ENCODE results near the gene RIN3. TPM values are rescaled to one million over a fixed set of nuclear protein-coding genes. Genes with fewer than 3 reads are reported as not detected.

RIN3 gene
- polyA plus RNA-seq, 3 donors = 42.8 to 144 (median 54.6) TPM

DNA sequence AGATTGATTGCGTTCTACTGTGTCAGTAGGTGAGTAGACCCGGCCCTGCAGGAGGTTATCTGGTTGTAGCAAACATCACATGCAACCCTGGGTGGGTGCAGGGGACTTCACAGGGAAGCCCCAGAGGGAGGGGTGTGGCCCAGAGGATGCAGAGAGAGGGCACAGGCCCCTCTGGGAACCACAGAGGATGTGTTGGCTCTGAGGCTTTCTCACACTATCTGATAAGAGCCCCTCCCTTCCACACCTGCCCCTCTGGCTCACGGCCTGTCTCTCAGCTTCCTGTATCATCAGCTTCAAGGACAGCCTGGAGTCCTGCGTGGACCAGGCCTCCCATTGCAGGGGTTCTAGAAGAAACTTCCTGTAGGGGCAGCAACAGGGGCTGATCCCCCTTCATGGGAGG is 101.9 kb downstream of the RIN3 start:
- Histone ChIP-seq H3K4me2 (replicated peaks; ENCODE audit: extremely low read depth, low read length, poor library complexity, severe bottlenecking) (no peak overlapping the region), H3K27ac (ENCODE audit: low read depth in 1 of 2, low read length in 2 of 2) (peak overlapping the region in 1 of 2 donors; percentile 31), H3K27me3 (ENCODE audit: control insufficient read depth in 2 of 2, insufficient read depth in 2 of 2, low read length in 2 of 2) (no peaks in the 10 kb centered on the region), H2AFZ (ENCODE audit: insufficient read depth, low read depth, low read length, poor library complexity, severe bottlenecking) (no peak overlapping the region), H3K36me3 (replicated peaks in 1 of 2; ENCODE audit: control insufficient read depth in 1 of 2, insufficient read depth in 2 of 2, low read length in 2 of 2) (peaks cover 30 to 84% of the 10 kb centered on the region in 2 donors), H3K9ac (ENCODE audit: insufficient read depth, low read length, poor library complexity, severe bottlenecking) (no peak overlapping the region), H3K79me2 (ENCODE audit: insufficient read depth, low read length) (peaks cover 11% of the 10 kb centered on the region), H3K4me3 (replicated peaks in 1 of 3; ENCODE audit: low read depth in 2 of 3, low read length in 3 of 3) (no peak overlapping the region), H4K20me1 (ENCODE audit: insufficient read depth, low read length) (peaks cover 84% of the 10 kb centered on the region), H3K4me1 (ENCODE audit: control insufficient read depth in 1 of 2, insufficient read depth in 2 of 2, low read length in 2 of 2) (peaks cover 16 to 21% of the 10 kb centered on the region in 2 donors), H3K9me3 (replicated peaks in 1 of 2; ENCODE audit: control insufficient read depth in 1 of 2, insufficient read depth in 1 of 2, low read length in 2 of 2) (no peaks in the 10 kb centered on the region)
- Mint-ChIP-seq H3K27me3 (ENCODE audit: low read depth in 3 of 3) (peaks cover 0 to 8% (median 2%) of the 10 kb centered on the region in 3 donors), H3K9me3 (peaks cover 0 to 6% (median 0%) of the 10 kb centered on the region in 7 donors), H3K4me1 (peaks cover 41% of the 10 kb centered on the region), H3K36me3 (peaks cover 55 to 66% of the 10 kb centered on the region in 2 donors), H3K4me3 (peak overlapping the region in 1 of 2 donors; percentile 1), H3K27ac (peak overlapping the region in 3 of 7 donors; percentile 2 to 82 (median 38))
- WGBS (ENCODE audit: insufficient coverage) = 8% methylated on average over 2 of the region's 4 CpGs
- no peak for DNase-seq
- intact Hi-C loops (cut with micrococcal nuclease) = no loop called here
- TF ChIP-seq, protein P1, sequence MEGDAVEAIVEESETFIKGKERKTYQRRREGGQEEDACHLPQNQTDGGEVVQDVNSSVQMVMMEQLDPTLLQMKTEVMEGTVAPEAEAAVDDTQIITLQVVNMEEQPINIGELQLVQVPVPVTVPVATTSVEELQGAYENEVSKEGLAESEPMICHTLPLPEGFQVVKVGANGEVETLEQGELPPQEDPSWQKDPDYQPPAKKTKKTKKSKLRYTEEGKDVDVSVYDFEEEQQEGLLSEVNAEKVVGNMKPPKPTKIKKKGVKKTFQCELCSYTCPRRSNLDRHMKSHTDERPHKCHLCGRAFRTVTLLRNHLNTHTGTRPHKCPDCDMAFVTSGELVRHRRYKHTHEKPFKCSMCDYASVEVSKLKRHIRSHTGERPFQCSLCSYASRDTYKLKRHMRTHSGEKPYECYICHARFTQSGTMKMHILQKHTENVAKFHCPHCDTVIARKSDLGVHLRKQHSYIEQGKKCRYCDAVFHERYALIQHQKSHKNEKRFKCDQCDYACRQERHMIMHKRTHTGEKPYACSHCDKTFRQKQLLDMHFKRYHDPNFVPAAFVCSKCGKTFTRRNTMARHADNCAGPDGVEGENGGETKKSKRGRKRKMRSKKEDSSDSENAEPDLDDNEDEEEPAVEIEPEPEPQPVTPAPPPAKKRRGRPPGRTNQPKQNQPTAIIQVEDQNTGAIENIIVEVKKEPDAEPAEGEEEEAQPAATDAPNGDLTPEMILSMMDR (IDR thresholded peaks at IDR 0.05) = no peak

DNA sequence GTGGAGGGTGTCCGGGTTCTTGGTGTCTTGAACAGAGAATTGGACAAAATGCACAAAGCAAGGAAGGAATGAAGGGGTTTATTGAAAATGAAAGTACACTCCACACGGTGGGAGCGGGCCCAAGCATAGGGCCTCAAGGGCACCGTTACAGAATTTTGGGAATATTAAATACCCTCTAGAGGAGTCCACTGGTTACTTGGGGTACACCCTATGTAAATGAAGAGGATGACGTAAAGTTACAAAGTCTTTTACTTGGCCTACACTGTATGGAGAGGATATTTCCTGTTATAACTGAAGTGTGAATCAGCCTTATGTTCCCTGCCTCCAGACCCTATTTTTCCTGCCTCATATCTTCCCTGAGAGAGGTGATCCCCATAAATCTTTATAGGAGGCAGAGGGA is 102.6 kb downstream of the RIN3 start:
- Mint-ChIP-seq H3K4me1 (peaks cover 34% of the 10 kb centered on the region), H3K4me3 (no peak overlapping the region), H3K9me3 (peaks cover under 1 to 11% (median 4%) of the 10 kb centered on the region in 7 donors), H3K36me3 (peaks cover 51 to 62% of the 10 kb centered on the region in 2 donors), H3K27me3 (ENCODE audit: low read depth in 3 of 3) (peaks cover 0 to 8% (median 2%) of the 10 kb centered on the region in 3 donors), H3K27ac (peak overlapping the region in 2 of 7 donors; percentile 53 to 82)
- no peak overlapping the region for H2AFZ ChIP-seq (ENCODE audit: insufficient read depth, low read depth, low read length, poor library complexity, severe bottlenecking)
- peaks cover under 1% of the 10 kb centered on the region in 2 donors for H3K9me3 ChIP-seq (replicated peaks in 1 of 2; ENCODE audit: control insufficient read depth in 1 of 2, insufficient read depth in 1 of 2, low read length in 2 of 2)
- peaks cover 6% of the 10 kb centered on the region for H3K79me2 ChIP-seq (ENCODE audit: insufficient read depth, low read length)
- TF ChIP-seq, protein P1 (IDR thresholded peaks at IDR 0.05) = no peak
- peaks cover 77% of the 10 kb centered on the region for H4K20me1 ChIP-seq (ENCODE audit: insufficient read depth, low read length)
- WGBS (ENCODE audit: insufficient coverage) = 100% methylated on average over 1 of the region's 5 CpGs
- H3K36me3 ChIP-seq (replicated peaks in 1 of 2; ENCODE audit: control insufficient read depth in 1 of 2, insufficient read depth in 2 of 2, low read length in 2 of 2) = peaks cover 25 to 87% of the 10 kb centered on the region in 2 donors
- peaks cover 10 to 17% of the 10 kb centered on the region in 2 donors for H3K4me1 ChIP-seq (ENCODE audit: control insufficient read depth in 1 of 2, insufficient read depth in 2 of 2, low read length in 2 of 2)
- H3K27ac ChIP-seq (ENCODE audit: low read depth in 1 of 2, low read length in 2 of 2) = peak overlapping the region in 1 of 2 donors; percentile 31
- intact Hi-C loops (cut with micrococcal nuclease) = no loop called here
- DNase-seq = no peak
- H3K4me2 ChIP-seq (replicated peaks; ENCODE audit: extremely low read depth, low read length, poor library complexity, severe bottlenecking) = no peak overlapping the region
- H3K4me3 ChIP-seq (replicated peaks in 1 of 3; ENCODE audit: low read depth in 2 of 3, low read length in 3 of 3) = no peak overlapping the region
- H3K9ac ChIP-seq (ENCODE audit: insufficient read depth, low read length, poor library complexity, severe bottlenecking) = no peak overlapping the region
- no peaks in the 10 kb centered on the region for H3K27me3 ChIP-seq (ENCODE audit: control insufficient read depth in 2 of 2, insufficient read depth in 2 of 2, low read length in 2 of 2)
